ENCODE measurements around the gene CDC14A.

DNA sequence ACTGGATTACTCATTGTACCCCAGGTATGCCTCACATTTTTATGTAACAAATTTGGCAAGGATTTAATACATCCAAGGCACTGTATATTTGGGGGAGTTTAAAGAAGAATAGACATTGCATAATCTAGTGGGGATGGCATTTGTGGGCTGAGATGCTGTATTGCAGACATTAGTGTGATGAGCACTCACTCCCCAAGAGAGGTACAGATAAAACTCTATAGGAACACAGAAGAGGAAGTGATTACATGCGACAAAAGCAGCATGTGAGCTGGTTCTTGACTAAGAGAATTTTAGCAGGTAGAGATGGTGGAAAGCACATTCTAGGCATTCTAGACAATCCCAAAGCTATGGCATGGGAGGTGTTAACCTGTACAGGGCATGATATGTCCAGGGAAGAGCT, 24.2 kb upstream of the CDC14A start:
- no peak for TF ChIP-seq EGR1 (IDR thresholded peaks at IDR 0.05)
- TF ChIP-seq, protein P1, sequence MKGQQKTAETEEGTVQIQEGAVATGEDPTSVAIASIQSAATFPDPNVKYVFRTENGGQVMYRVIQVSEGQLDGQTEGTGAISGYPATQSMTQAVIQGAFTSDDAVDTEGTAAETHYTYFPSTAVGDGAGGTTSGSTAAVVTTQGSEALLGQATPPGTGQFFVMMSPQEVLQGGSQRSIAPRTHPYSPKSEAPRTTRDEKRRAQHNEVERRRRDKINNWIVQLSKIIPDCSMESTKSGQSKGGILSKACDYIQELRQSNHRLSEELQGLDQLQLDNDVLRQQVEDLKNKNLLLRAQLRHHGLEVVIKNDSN (IDR thresholded peaks at IDR 0.05): no peak
- no peak for TF ChIP-seq CEBPB (IDR thresholded peaks at IDR 0.05)
- no peak for TF ChIP-seq TAF1 (IDR thresholded peaks at IDR 0.05; ENCODE audit: low read depth)
- no peak for TF ChIP-seq MAX (IDR thresholded peaks at IDR 0.05)
- TF ChIP-seq EP300 (IDR thresholded peaks at IDR 0.05; ENCODE audit: borderline replicate concordance): no peak
- TF ChIP-seq REST (IDR thresholded peaks at IDR 0.05; ENCODE audit: low read depth): no peak
- no peak for TF ChIP-seq ZBTB7A (IDR thresholded peaks at IDR 0.05; ENCODE audit: low read depth)
- no peak for TF ChIP-seq YY1 (IDR thresholded peaks at IDR 0.05; ENCODE audit: low read depth)
- no peak for TF ChIP-seq FOXM1 (IDR thresholded peaks at IDR 0.05; ENCODE audit: borderline replicate concordance, low read depth)
- TF ChIP-seq TCF12 (IDR thresholded peaks at IDR 0.05; ENCODE audit: low read depth): no peak
- no peak for TF ChIP-seq TEAD4 (IDR thresholded peaks at IDR 0.05)
